Measurements from ENCODE around the gene FOXM1.

DNA sequence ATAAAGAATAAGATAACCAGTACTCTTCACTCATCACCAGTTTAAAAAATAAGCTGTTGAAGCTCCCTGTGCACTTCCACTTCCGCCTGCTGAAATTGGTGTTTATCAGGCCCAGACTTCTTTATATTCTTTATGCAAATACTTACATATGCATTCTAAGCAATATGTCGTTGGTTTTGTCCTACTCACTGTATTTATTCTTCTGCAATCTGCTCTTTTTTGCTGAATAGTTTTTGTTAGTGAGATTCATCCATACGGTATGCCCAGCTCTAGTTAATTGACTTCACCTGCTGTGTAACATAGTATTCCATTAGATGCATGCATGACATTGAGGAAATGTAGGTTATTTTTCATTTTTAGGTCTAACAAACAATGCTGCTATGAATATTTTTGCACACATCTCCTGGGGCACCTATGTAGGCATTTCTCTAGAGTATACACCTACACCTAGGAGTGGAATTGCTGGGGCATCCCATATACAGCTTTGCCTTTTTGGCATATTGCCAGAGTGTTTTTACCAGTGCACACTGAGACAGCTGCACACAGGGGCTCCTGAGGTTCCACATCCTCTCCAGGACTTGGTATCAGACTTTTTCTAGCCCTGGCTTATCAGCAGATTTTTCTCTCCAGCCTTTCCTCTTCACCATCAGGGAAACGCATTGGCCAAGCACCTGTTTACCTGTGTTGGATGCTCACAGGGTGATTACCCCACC is 41.1 kb downstream of the FOXM1 start:
- no peak for TF ChIP-seq EZH2phosphoT487 (IDR thresholded peaks at IDR 0.05; ENCODE audit: borderline replicate concordance, low read length)
- TF ChIP-seq, protein P1, sequence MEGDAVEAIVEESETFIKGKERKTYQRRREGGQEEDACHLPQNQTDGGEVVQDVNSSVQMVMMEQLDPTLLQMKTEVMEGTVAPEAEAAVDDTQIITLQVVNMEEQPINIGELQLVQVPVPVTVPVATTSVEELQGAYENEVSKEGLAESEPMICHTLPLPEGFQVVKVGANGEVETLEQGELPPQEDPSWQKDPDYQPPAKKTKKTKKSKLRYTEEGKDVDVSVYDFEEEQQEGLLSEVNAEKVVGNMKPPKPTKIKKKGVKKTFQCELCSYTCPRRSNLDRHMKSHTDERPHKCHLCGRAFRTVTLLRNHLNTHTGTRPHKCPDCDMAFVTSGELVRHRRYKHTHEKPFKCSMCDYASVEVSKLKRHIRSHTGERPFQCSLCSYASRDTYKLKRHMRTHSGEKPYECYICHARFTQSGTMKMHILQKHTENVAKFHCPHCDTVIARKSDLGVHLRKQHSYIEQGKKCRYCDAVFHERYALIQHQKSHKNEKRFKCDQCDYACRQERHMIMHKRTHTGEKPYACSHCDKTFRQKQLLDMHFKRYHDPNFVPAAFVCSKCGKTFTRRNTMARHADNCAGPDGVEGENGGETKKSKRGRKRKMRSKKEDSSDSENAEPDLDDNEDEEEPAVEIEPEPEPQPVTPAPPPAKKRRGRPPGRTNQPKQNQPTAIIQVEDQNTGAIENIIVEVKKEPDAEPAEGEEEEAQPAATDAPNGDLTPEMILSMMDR (IDR thresholded peaks at IDR 0.05; ENCODE audit: low read depth, low read length, poor library complexity, severe bottlenecking), result no peak
